K562 (cell line): ENCODE data around the gene SCMH1. TPM values are rescaled to one million over a fixed set of nuclear protein-coding genes. Genes with fewer than 3 reads are reported as not detected.
A peak's percentile ranks its signal among the peaks of the same experiment; 100 is the strongest.

Experiments
- CBX2 ChIP-seq: fragments of 200-600 bp; sonication (generic); IDR thresholded peaks from one replicate; pipeline ENCODE4 v1.6.1; 2012; ENCODE audit warnings: mild to moderate bottlenecking, low read length, inconsistent platforms; ENCODE audit not compliant: insufficient read depth, poor library complexity, severe bottlenecking
- E4F1 ChIP-seq: fragments of 250-450 bp; sonication (Bioruptor Pico); IDR thresholded peaks from 2 replicates; pipeline ENCODE4 v1.5.0; 2021; ENCODE audit warnings: mild to moderate bottlenecking, borderline replicate concordance
- HCFC1 ChIP-seq: IDR thresholded peaks from 2 replicates; pipeline ENCODE4 v1.6.1; 2012; ENCODE audit warnings: low read depth, low read length, improper control_type of control experiment
- HDAC2 ChIP-seq: fragments of 450-650 bp; IDR thresholded peaks from 2 replicates; pipeline ENCODE4 v1.6.1; 2016; ENCODE audit warnings: mild to moderate bottlenecking
- HMG20B ChIP-seq: fragments of 250-450 bp; sonication (Bioruptor Pico); IDR thresholded peaks from 2 replicates; pipeline ENCODE4 v1.5.0; 2021; ENCODE audit warnings: mild to moderate bottlenecking
- LCOR ChIP-seq: sonication (generic); formaldehyde crosslinking; IDR thresholded peaks from 2 replicates; pipeline ENCODE4 v1.8.0; 2022; ENCODE audit warnings: mild to moderate bottlenecking, missing genetic modification reagents
- MTA2 ChIP-seq: fragments of 450-650 bp; IDR thresholded peaks from 2 replicates; pipeline ENCODE4 v1.6.1; 2016; ENCODE audit warnings: low read depth
- NR2C2 ChIP-seq, 2 experiments: fragments of 200-800 bp in 1 of 2; sonication (Bioruptor generic) in 1 of 2; sonication (generic) in 1 of 2; formaldehyde crosslinking in 1 of 2; IDR thresholded peaks; 2 replicates each; pipeline versions ENCODE4 v1.6.1 to v1.8.0; 2016 to 2022; ENCODE audit warnings: mild to moderate bottlenecking in 1 of 2, missing compliant biosample characterization in 1 of 2, missing genetic modification characterization in 1 of 2, missing genetic modification reagents in 1 of 2
- NR3C1 ChIP-seq: sonication (generic); formaldehyde crosslinking; IDR thresholded peaks from 2 replicates; pipeline ENCODE4 v1.8.1; 2022; ENCODE audit warnings: missing genetic modification reagents
- POLR3G ChIP-seq: IDR thresholded peaks from 2 replicates; pipeline ENCODE4 v1.6.1; 2011; ENCODE audit not compliant: insufficient read length, insufficient replicate concordance; ENCODE audit errors: extremely low read depth
- SIN3B ChIP-seq: fragments of 450-650 bp; IDR thresholded peaks from 2 replicates; pipeline ENCODE4 v1.6.1; 2017; ENCODE audit warnings: low read depth, mild to moderate bottlenecking, moderate library complexity
- TFAP4 ChIP-seq: sonication (generic); formaldehyde crosslinking; IDR thresholded peaks from 2 replicates; pipeline ENCODE4 v1.8.0; 2022; ENCODE audit warnings: missing genetic modification reagents, mild to moderate bottlenecking, moderate library complexity, borderline replicate concordance
- ZC3H8 ChIP-seq: fragments of 450-650 bp; IDR thresholded peaks from 2 replicates; pipeline ENCODE4 v1.6.1; 2017
- ZNF75A ChIP-seq: fragments of 450-650 bp; formaldehyde crosslinking; IDR thresholded peaks from 2 replicates; pipeline ENCODE4 v1.4.0; 2020; ENCODE audit warnings: mild to moderate bottlenecking
- polyA plus RNA-seq, 8 experiments: library from polyadenylated mRNA; depleted of rRNA in 4 of 8; stranded (reverse) in 5 of 8; unstranded in 3 of 8; fragments of >200 nt; fragmentation: Nextera tagmentation in 2 of 8; fragmentation: Illumina TruSeq in 1 of 8; extraction: Ambion mirVana in 2 of 8; extraction: Trizol in 1 of 8; gene quantifications; 2 replicates each; pipeline versions ENCODE4 v1.2.1 to v1.2.3, GENCODE V29; 2011 to 2014; ENCODE audit warnings: inconsistent platforms in 1 of 8, missing spikeins in 1 of 8
- total RNA-seq, 7 experiments: library from RNA; depleted of rRNA in 6 of 7; stranded (reverse); fragments of >200 nt in 6 of 7; fragmentation: Illumina TruSeq in 2 of 7; extraction: Trizol in 2 of 7; gene quantifications; 2 replicates each; pipeline versions ENCODE4 v1.2.1 to v1.2.3, GENCODE V29; 2011 to 2021; ENCODE audit warnings: low replicate concordance in 1 of 7
- TF ChIP-seq, protein P1 (sequence below), 3 experiments: fragments of 200-800 bp in 1 of 3; fragments of 250-450 bp in 1 of 3; fragments of 450-650 bp in 1 of 3; sonication (Bioruptor Pico) in 1 of 3; sonication (Bioruptor generic) in 1 of 3; formaldehyde crosslinking in 1 of 3; IDR thresholded peaks; 2 replicates each; pipeline versions ENCODE4 v1.6.1 to v1.8.0; 2016 to 2022; ENCODE audit warnings: mild to moderate bottlenecking in 2 of 3, missing genetic modification characterization in 2 of 3, missing compliant biosample characterization in 1 of 3, moderate library complexity in 1 of 3
- TF ChIP-seq, protein P2 (sequence below): fragments of 450-650 bp; formaldehyde crosslinking; IDR thresholded peaks from 2 replicates; pipeline ENCODE4 v1.4.0; 2022; ENCODE audit warnings: missing genetic modification characterization
- TF ChIP-seq, protein P3 (sequence below): fragments of 450-650 bp; IDR thresholded peaks from 2 replicates; pipeline ENCODE4 v1.6.1; 2016

Gene SCMH1
- total and polyA plus RNA-seq, 9 of the 15 experiments (the other 6 are each of a cell fraction or from before 2014, with no cell fraction given) = 8.5 to 37.0 (median 26.8) TPM

DNA sequence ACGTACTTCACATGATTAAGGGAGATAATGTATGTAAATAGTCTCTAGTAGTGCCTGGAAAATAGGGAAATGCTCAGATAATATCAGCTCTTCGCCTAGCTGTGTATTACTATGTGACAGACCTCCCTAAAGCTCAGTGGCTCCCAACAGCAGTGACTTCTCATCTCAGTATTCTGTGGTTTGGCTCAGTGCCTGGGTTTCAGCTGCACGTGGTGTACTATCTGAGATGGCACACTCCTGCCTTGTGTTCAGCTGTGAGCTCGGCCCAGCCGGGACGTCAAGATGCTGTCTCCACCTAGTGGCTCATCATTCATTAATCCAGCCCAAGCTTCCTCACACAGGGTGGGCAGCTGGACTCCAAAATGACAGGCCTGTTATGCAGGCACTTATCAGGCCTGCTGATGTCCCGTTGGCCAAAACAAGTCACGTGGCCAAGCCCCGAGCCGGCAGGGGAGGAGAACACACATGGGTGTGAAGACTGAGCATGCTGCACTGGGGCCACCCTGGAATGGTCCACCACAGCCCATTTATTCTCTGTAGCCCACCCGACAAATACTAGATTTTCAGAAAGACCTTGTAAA, 238.4 kb downstream of the SCMH1 start (continued):
- TF ChIP-seq HMG20B (CRISPR knock-in tag) (no peak), HCFC1 (no peak; the same call in 1 of the 2 replicates), ZNF75A (CRISPR knock-in tag) (no peak), POLR3G (no peak), NR2C2 (CRISPR knock-in tag; IDR thresholded peaks at IDR 0.05) (no peak), NR2C2 (tag; IDR thresholded peaks at IDR 0.05) (peak; percentile 40; the same call in 1 of the 2 replicates), TFAP4 (peak; percentile 100), CBX2 (no peak), ZC3H8 (no peak), MTA2 (peak; percentile 79), E4F1 (CRISPR knock-in tag) (no peak), NR3C1 (CRISPR knock-in tag) (no peak), SIN3B (no peak; the same call in 1 of the 2 replicates), LCOR (CRISPR knock-in tag) (peak; percentile 97), HDAC2 (peak; percentile 99)
- TF ChIP-seq, protein P1, sequence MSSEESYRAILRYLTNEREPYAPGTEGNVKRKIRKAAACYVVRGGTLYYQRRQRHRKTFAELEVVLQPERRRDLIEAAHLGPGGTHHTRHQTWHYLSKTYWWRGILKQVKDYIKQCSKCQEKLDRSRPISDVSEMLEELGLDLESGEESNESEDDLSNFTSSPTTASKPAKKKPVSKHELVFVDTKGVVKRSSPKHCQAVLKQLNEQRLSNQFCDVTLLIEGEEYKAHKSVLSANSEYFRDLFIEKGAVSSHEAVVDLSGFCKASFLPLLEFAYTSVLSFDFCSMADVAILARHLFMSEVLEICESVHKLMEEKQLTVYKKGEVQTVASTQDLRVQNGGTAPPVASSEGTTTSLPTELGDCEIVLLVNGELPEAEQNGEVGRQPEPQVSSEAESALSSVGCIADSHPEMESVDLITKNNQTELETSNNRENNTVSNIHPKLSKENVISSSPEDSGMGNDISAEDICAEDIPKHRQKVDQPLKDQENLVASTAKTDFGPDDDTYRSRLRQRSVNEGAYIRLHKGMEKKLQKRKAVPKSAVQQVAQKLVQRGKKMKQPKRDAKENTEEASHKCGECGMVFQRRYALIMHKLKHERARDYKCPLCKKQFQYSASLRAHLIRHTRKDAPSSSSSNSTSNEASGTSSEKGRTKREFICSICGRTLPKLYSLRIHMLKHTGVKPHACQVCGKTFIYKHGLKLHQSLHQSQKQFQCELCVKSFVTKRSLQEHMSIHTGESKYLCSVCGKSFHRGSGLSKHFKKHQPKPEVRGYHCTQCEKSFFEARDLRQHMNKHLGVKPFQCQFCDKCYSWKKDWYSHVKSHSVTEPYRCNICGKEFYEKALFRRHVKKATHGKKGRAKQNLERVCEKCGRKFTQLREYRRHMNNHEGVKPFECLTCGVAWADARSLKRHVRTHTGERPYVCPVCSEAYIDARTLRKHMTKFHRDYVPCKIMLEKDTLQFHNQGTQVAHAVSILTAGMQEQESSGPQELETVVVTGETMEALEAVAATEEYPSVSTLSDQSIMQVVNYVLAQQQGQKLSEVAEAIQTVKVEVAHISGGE (CRISPR knock-in tag; IDR thresholded peaks at IDR 0.05) = peak in 1 of 3 experiments; percentile 55; a peak in 2 of 6 replicates
- TF ChIP-seq, protein P2, sequence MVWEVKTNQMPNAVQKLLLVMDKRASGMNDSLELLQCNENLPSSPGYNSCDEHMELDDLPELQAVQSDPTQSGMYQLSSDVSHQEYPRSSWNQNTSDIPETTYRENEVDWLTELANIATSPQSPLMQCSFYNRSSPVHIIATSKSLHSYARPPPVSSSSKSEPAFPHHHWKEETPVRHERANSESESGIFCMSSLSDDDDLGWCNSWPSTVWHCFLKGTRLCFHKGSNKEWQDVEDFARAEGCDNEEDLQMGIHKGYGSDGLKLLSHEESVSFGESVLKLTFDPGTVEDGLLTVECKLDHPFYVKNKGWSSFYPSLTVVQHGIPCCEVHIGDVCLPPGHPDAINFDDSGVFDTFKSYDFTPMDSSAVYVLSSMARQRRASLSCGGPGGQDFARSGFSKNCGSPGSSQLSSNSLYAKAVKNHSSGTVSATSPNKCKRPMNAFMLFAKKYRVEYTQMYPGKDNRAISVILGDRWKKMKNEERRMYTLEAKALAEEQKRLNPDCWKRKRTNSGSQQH (CRISPR knock-in tag) = no peak
- TF ChIP-seq, protein P3, sequence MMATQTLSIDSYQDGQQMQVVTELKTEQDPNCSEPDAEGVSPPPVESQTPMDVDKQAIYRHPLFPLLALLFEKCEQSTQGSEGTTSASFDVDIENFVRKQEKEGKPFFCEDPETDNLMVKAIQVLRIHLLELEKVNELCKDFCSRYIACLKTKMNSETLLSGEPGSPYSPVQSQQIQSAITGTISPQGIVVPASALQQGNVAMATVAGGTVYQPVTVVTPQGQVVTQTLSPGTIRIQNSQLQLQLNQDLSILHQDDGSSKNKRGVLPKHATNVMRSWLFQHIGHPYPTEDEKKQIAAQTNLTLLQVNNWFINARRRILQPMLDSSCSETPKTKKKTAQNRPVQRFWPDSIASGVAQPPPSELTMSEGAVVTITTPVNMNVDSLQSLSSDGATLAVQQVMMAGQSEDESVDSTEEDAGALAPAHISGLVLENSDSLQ = peak; percentile 87
